PC-3 (cell line): ENCODE measurements around the gene TRAPPC3L. TPM values are rescaled to one million over a fixed set of nuclear protein-coding genes. Genes with fewer than 3 reads are reported as not detected.

Experiments
- ATAC-seq: fragments of 200-7000 bp; cut with Tn5 transposase; 2 replicates; pipeline ENCODE4 v1.9.1; 2020; ENCODE audit warnings: mild to moderate bottlenecking, moderate library complexity
- BruUV-seq: library from RNA; stranded (reverse); fragments of 400-500 nt; replicated peaks from 2 replicates; lab custom pipeline; 2021; lab: Mats Ljungman, UMichigan
- CTCF ChIA-PET: fragments of 300-600 bp; sonication (Branson Sonifier 250); formaldehyde crosslinking; loops from one replicate; lab custom pipeline; 2022; ENCODE audit warnings: antibody characterized with exemption; lab: Charles Lee
- POLR2A ChIA-PET: fragments of 300-600 bp; sonication (Branson Sonifier 250); formaldehyde crosslinking; loops from one replicate; lab custom pipeline; 2022; ENCODE audit warnings: antibody characterized with exemption; ENCODE audit not compliant: unreplicated experiment; lab: Charles Lee
- DNase-seq: peaks from one replicate; pipeline ENCODE4 v3.0.0-alpha.2; 2015
- H2AFZ ChIP-seq: fragments of 300-600 bp; sonication (generic); 2 replicates; pipeline ENCODE4 v1.6.0; 2016; ENCODE audit warnings: antibody characterized with exemption, low read length
- H3F3A ChIP-seq: fragments of 300-600 bp; sonication (generic); one replicate; pipeline ENCODE4 v1.6.0; 2017; ENCODE audit warnings: antibody characterized with exemption, low read length, control low read depth, mild to moderate bottlenecking; ENCODE audit not compliant: unreplicated experiment
- H3K27ac ChIP-seq: fragments of 300-600 bp; sonication (generic); 2 replicates; pipeline ENCODE4 v1.5.1; 2016; ENCODE audit warnings: mild to moderate bottlenecking, low read length
- H3K27me3 ChIP-seq: fragments of 300-600 bp; sonication (generic); 2 replicates; pipeline ENCODE4 v1.6.1; 2016; ENCODE audit warnings: low read length, mixed read lengths
- H3K36me3 ChIP-seq: fragments of 300-600 bp; sonication (generic); 2 replicates; pipeline ENCODE4 v1.6.1; 2016; ENCODE audit warnings: low read depth, mixed run types, low read length, mixed read lengths
- H3K4me1 ChIP-seq: fragments of 300-600 bp; sonication (generic); 2 replicates; pipeline ENCODE4 v1.5.1; 2016; ENCODE audit warnings: low read length; ENCODE audit not compliant: insufficient read depth
- H3K4me2 ChIP-seq: fragments of 300-600 bp; sonication (generic); 2 replicates; pipeline ENCODE4 v1.6.0; 2016; ENCODE audit warnings: low read length
- H3K4me3 ChIP-seq: fragments of 300-600 bp; sonication (generic); 2 replicates; pipeline ENCODE4 v1.5.1; 2016; ENCODE audit warnings: mild to moderate bottlenecking, low read length, mixed read lengths
- H3K79me2 ChIP-seq: fragments of 300-600 bp; sonication (generic); 2 replicates; pipeline ENCODE4 v1.6.1; 2017; ENCODE audit warnings: low read length, mixed read lengths
- H3K9ac ChIP-seq: fragments of 300-600 bp; sonication (generic); 2 replicates; pipeline ENCODE4 v1.6.0; 2016; ENCODE audit warnings: mild to moderate bottlenecking, low read length
- H3K9me2 ChIP-seq: fragments of 300-600 bp; sonication (generic); replicated peaks from 2 replicates; pipeline ENCODE4 v1.6.1; 2016; ENCODE audit warnings: mixed run types, low read length, mixed read lengths
- H3K9me3 ChIP-seq: fragments of 300-600 bp; sonication (generic); 2 replicates; pipeline ENCODE4 v1.6.1; 2016; ENCODE audit warnings: low read length, mixed read lengths
- H4K20me1 ChIP-seq: fragments of 300-600 bp; sonication (generic); 2 replicates; pipeline ENCODE4 v1.6.1; 2016; ENCODE audit warnings: low read length, mixed read lengths
- CTCF ChIP-seq: fragments of 300-600 bp; sonication (generic); conservative IDR thresholded peaks from 2 replicates; pipeline ENCODE4 v1.5.1; 2017; ENCODE audit warnings: antibody characterized with exemption, low read depth, mild to moderate bottlenecking, low read length
- EZH2 ChIP-seq: fragments of 300-600 bp; sonication (generic); IDR thresholded peaks from one replicate; pipeline ENCODE4 v1.6.1; 2017; ENCODE audit warnings: antibody characterized with exemption, mild to moderate bottlenecking, low read length; ENCODE audit not compliant: unreplicated experiment
- EZH2phosphoT487 ChIP-seq: fragments of 300-600 bp; sonication (generic); IDR thresholded peaks from 2 replicates; pipeline ENCODE4 v1.6.1; 2018; ENCODE audit warnings: mild to moderate bottlenecking, antibody characterized with exemption, low read length, borderline replicate concordance
- intact Hi-C: fragments of 100-400 bp; cut with micrococcal nuclease; formaldehyde crosslinking; loops from 2 replicates; pipeline ENCODE4 v1.9.0; 2023
- total RNA-seq: library from RNA; depleted of rRNA; stranded (reverse); fragments of >200 nt; gene quantifications from 2 replicates; pipeline ENCODE4 v1.2.3, GENCODE V29; 2014

Gene TRAPPC3L
- total RNA-seq, 1 experiment from 2014 or later = not detected

- BruUV-seq = no TSS peak
- intact Hi-C loops = no loop called here
Measured at GRCh38 chr6:116586276-116586675, 40.8 kb upstream of the TRAPPC3L start.

GRCh38 chr6:116580198-116580597, 34.7 kb upstream of the TRAPPC3L start:
- no TSS peak for BruUV-seq
- no peak overlapping the region for H3K27ac ChIP-seq
- no peak overlapping the region for H3K4me3 ChIP-seq
- no peaks in the 10 kb centered on the region for H3K9me3 ChIP-seq
- no peak for TF ChIP-seq EZH2phosphoT487
- no peak for TF ChIP-seq CTCF
- no peak for TF ChIP-seq EZH2
- no peaks in the 10 kb centered on the region for H3K27me3 ChIP-seq
- POLR2A ChIA-PET = no interaction called here
- no peaks in the 10 kb centered on the region for H4K20me1 ChIP-seq
- H3K79me2 ChIP-seq = peaks cover 52% of the 10 kb centered on the region
- ATAC-seq = no peak
- intact Hi-C loops = no loop called here
- CTCF ChIA-PET = no interaction called here
- no peaks in the 10 kb centered on the region for H3F3A ChIP-seq
- no peak overlapping the region for H2AFZ ChIP-seq
- H3K4me2 ChIP-seq = no peak overlapping the region
- H3K36me3 ChIP-seq = peaks cover 8% of the 10 kb centered on the region; the same call in 1 of the 2 replicates
- no peaks in the 10 kb centered on the region for H3K9me2 ChIP-seq
- H3K4me1 ChIP-seq = no peaks in the 10 kb centered on the region; the same call in 1 of the 2 replicates
- no peak for DNase-seq
- H3K9ac ChIP-seq = no peak overlapping the region

More at GRCh38 chr6:116586276-116586675, 40.8 kb upstream of the TRAPPC3L start:
- Histone ChIP-seq H4K20me1 (0 out of 2 replicates have a peak, but pooled peaks cover 3% of the 10 kb centered on the region), H3K36me3 (peaks cover 7% of the 10 kb centered on the region), H3K4me2 (peak overlapping the region; percentile 37; the same call in 1 of the 2 replicates), H3K4me3 (no peak overlapping the region), H3F3A (no peaks in the 10 kb centered on the region), H3K9me2 (no peaks in the 10 kb centered on the region), H3K9ac (no peak overlapping the region), H3K9me3 (no peaks in the 10 kb centered on the region), H3K79me2 (peaks cover 16% of the 10 kb centered on the region; the same call in 1 of the 2 replicates), H3K27me3 (no peaks in the 10 kb centered on the region), H3K4me1 (peaks cover 17% of the 10 kb centered on the region), H3K27ac (peak overlapping the region; percentile 32; the same call in 1 of the 2 replicates), H2AFZ (no peak overlapping the region)
- ChIA-PET POLR2A (no interaction called here), CTCF (no interaction called here)
- DNase-seq (peak; percentile 16), ATAC-seq (peak; percentile 68)
- TF ChIP-seq EZH2 = no peak
- TF ChIP-seq EZH2phosphoT487 = no peak
- TF ChIP-seq CTCF = no peak

GRCh38 chr6:116579143-116579542, 33.7 kb upstream of the TRAPPC3L start:
- H3K9me3 ChIP-seq = no peaks in the 10 kb centered on the region
- H2AFZ ChIP-seq = no peak overlapping the region
- no peak for TF ChIP-seq EZH2
- no peak for TF ChIP-seq CTCF
- TF ChIP-seq EZH2phosphoT487 = no peak
- H3K4me3 ChIP-seq = no peak overlapping the region
- intact Hi-C loops = no loop called here
- no peak for ATAC-seq
- H3K79me2 ChIP-seq = peaks cover 60% of the 10 kb centered on the region
- no TSS peak for BruUV-seq
- peaks cover 4% of the 10 kb centered on the region; the same call in 1 of the 2 replicates for H3K36me3 ChIP-seq
- H3K9me2 ChIP-seq = no peaks in the 10 kb centered on the region
- H3F3A ChIP-seq = no peaks in the 10 kb centered on the region
- POLR2A ChIA-PET = no interaction called here
- no peak overlapping the region for H3K27ac ChIP-seq
- CTCF ChIA-PET = no interaction called here
- no peak overlapping the region for H3K9ac ChIP-seq
- H4K20me1 ChIP-seq = no peaks in the 10 kb centered on the region
- H3K27me3 ChIP-seq = no peaks in the 10 kb centered on the region
- DNase-seq = no peak
- no peaks in the 10 kb centered on the region; the same call in 1 of the 2 replicates for H3K4me1 ChIP-seq
- no peak overlapping the region for H3K4me2 ChIP-seq
